A204.1 (cell line): ENCODE data around the gene MPC1L.

Experiments
- FAIRE-seq: peaks from 2 replicates; lab custom pipeline; 2012; peaks lifted over from hg19 to GRCh38; lab: Jason Lieb, UNC

Gene MPC1L

GRCh38 chrX:40632199-40632598 lies 9.0 kb downstream of the MPC1L start:
- FAIRE-seq: no peak

GRCh38 chrX:40637687-40638086 lies 14.5 kb downstream of the MPC1L start:
- FAIRE-seq: no peak

- no peak for FAIRE-seq
These were observed 20.9 kb downstream of the MPC1L start for GRCh38 chrX:40644176-40644575.

GRCh38 chrX:40644821-40645358 lies 21.7 kb downstream of the MPC1L start:
- FAIRE-seq: no peak

GRCh38 chrX:40646489-40647306 lies 23.5 kb downstream of the MPC1L start:
- FAIRE-seq: no peak

- no peak for FAIRE-seq
These were observed 24.3 kb downstream of the MPC1L start, which contains the start of gene CXorf38 for GRCh38 chrX:40647307-40648197. CXorf38 (minus strand) TSS chrX:40647561; CDS start chrX:40647520, 41 bp downstream.

- peak; percentile 95 for FAIRE-seq
These were observed 28.5 kb downstream of the MPC1L start for GRCh38 chrX:40651620-40652223.

- no peak for FAIRE-seq
These were observed 29.4 kb downstream of the MPC1L start for GRCh38 chrX:40652664-40653063.

- FAIRE-seq: no peak
These were observed 30.3 kb downstream of the MPC1L start for GRCh38 chrX:40653535-40653934.

GRCh38 chrX:40660381-40660780 lies 37.2 kb downstream of the MPC1L start:
- FAIRE-seq: no peak

- FAIRE-seq: no peak
These were observed 38.3 kb downstream of the MPC1L start for GRCh38 chrX:40661489-40661888.

- FAIRE-seq: no peak
These were observed 40.0 kb downstream of the MPC1L start for GRCh38 chrX:40663078-40663740.

GRCh38 chrX:40663880-40664630 lies 40.8 kb downstream of the MPC1L start:
- FAIRE-seq: peak; percentile 32

GRCh38 chrX:40671126-40671525 lies 47.9 kb downstream of the MPC1L start:
- FAIRE-seq: no peak
